DMS79 (cell line): ENCODE data around the gene FAM50B.

Source experiments
- DNase-seq: peaks from one replicate; lab custom pipeline; 2025; lab: John Stamatoyannopoulos, UW

FAM50B gene

GRCh38 chr6:3873051-3873450 is 23.9 kb downstream of the FAM50B start:
- DNase-seq = no peak

DNA sequence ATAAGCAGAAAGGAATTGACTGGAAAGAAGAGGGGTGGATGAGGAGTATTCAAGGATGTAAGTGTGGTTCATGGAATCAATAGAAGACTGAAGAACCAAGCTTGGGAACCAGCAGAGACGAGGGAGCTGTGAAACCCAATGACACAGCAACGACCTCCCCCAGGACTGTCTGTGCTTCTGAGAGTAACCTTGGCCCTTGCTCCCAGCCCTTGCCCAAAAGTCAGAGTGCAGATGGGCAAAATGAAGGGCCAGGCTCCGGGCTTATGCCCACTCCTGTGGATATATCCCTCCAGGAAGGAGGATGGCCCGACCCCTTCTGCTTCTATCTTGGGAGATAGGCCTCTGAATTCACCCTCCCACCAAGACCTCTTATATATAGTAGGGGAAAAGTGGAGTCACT is 24.9 kb downstream of the FAM50B start:
- no peak for DNase-seq

- no peak for DNase-seq
Observed at GRCh38 chr6:3875486-3875885, 26.3 kb downstream of the FAM50B start.

DNA sequence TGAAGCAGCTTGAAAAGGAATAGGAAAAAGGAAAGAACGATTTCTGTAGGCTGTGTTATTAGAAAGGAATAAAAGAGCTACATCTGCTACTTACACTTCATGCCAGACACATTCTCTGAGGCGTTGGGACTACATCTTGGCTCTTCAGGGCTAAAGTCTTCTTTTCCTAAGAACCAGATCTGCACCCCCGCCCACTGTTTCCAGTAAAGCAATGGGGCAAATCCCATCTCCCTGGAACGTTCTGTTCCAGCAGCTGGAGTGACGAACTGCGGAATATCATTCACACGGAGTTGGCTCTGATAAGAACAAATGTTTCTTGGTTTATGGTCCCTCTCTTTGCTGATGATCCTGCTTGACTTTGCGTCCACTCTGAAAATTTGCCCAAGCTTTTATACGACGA is 26.9 kb downstream of the FAM50B start:
- DNase-seq = no peak

DNA sequence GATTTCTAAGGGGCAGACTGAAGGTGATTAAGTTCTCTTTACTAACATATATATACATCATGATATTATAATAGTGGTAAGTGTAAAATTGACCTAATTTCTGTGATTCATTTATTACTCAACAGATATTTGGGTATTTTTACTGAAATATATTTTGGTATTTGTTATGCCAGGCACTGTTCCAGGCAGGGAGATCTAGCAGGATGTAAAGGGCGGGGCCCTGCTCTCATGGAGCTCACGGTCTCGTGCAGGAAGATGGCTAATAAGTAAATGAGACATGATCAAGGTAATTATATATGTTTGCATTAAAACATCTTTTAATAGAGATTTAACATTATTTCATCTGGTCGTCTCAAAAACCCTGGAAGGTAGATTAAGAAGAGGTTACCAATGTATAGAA is 27.7 kb downstream of the FAM50B start:
- no peak for DNase-seq

- DNase-seq = no peak
Observed at GRCh38 chr6:3878048-3878666, 29.0 kb downstream of the FAM50B start.

DNA sequence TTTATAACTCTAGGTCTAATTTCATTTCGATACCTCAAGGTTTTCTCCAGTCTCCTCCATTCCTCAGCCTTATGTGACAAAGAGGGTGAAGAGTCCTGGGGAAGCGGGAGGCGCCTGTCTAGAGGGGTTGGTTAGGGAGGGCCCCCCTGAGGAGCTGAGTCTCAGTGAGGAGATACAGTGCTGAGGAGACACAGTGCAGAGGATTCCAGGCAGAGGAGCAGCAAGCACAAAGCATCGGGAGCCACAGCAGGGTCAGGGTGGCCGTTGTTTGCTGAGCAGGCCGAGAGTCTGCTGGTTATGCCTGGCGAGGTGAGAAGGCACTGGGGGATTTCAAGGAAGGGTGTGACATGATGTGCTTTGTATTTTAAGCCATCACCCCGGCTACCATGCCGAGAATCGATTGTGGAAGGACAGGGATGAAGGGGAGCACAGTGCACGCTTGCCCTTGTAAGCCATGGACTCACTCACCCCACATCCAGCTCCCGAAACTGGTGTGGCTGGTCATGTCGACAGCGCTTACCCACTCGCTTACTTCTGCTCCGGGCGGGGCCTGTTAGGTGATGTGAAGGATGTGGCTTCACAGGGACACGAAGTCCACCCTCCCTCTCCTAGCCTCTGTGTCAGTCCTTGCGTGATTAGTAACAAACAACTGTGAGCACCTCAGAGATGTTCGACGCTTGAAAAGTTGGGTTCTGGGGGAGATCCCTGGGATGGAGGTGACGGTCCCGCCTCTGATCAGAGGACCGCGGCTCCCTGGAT is 30.2 kb downstream of the FAM50B start:
- no peak for DNase-seq

DNA sequence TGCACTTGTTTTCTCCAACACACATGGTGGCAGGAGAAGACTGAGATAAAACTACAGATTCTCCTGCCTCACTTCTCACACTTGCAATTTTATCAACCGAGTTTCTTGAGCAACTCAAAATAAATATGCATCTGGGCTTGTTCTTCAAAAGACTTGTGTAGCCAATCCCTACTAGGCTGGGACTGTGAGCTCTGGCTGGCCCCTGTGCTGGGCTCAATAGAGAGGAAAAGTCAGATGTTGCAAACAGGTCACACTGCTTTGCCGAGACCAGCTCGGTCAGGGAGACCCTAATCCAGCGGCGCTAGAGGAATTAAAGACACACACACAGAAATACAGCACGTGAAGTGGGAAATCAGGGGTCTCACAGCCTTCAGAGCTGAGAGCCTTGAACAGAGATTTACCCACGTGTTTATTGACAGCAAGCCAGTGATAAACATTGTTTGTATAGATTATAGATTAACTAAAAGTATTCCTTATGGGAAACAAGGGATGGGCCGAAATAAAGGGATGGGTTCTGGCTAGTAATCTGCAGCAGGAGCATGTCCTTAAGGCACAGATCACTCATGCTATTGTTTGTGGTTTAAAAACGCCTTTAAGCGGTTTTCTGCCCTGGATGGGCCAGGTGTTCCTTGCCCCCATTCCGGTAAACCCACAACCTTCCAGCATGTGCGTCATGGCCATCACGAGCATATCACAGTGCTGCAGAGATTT is 32.7 kb downstream of the FAM50B start:
- DNase-seq = no peak

DNA sequence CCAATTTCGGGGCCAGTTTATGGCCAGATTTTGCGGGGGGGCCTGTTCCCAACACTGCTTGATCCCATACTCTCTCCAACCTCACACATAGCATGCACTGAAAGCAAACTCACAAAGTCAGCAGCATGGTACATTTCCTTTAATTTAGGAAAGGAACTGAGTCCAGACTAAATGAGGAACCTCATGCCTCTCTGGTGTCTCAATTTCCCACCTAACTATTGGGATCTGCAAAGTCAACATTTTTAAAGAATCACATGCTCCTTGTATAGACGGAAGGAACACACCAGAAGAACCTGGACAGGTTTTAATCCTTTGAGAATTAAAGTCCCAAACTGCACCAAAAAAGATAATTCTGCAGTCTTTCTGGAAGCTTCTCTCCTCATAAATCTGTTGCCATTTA is 33.3 kb downstream of the FAM50B start:
- DNase-seq = no peak

- no peak for DNase-seq
Observed at GRCh38 chr6:3882866-3883265, 33.7 kb downstream of the FAM50B start.

- peak; percentile 4 for DNase-seq
Observed at GRCh38 chr6:3884007-3884745, 35.0 kb downstream of the FAM50B start.

- no peak for DNase-seq
Observed at GRCh38 chr6:3885262-3886036, 36.3 kb downstream of the FAM50B start.

DNA sequence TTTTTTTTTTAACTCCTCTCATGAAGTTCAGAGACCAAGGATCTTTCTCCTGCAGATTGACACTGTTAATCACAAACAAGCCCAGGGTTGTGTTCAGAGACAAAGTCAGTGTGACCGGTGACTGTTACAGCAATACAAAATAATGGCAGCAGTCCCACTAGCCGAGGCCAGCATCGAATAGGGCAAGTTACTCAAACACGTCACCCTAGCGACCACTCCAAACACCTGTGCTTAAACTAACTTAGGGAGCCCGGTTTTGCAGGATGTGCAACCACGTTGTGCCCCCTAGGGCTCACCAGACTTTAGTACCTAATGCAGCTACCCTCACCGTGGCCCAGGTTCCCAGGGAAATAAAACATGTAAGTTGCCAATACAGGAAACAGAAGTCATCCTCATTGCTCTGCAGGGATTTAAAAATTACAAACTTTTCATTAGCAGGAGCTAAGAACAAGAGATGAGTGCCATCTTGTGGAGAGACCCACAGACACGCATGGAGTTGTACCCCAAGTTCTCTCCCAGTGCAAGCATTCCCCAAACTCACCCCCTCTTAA is 38.1 kb downstream of the FAM50B start:
- no peak for DNase-seq

- no peak for DNase-seq
Observed at GRCh38 chr6:3888153-3888957, 39.2 kb downstream of the FAM50B start.

DNA sequence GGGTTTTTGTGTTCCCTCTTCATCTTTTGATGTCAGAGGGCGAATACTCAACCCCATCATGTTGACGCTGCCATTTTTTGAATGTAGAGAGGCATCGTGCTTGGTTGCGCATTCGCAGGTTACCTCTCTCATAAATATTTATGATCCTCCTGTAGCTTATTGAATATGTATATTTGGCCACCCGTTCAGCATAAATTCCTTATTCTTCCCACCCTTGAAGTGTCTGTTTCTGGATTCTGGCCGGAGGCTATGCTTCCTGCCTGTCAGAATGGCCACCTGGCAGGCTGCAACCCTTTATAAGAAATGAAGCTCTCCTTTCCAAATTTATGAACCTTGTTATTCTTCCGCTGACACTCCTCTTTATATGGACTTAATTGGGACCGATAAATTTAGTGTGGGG is 40.9 kb downstream of the FAM50B start:
- no peak for DNase-seq

DNA sequence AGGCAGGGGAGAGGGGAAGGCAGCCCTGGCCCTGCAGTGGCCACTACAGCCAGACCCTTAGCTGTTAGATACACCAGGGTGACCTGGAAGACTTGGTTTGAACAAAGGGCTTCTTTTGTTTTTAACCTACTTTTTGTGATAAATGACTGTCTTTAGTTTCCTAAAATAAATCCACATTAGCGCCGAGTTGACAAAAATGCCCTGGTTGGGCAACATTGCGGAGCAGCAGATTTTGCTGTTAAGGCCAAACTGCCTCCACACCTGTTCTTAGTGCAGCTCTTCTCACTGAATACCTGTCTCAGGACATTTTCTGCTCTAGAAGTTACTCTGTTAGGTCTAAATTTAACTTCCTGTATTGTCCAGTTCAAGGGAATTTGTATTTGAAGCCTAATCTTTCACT is 42.7 kb downstream of the FAM50B start:
- DNase-seq = no peak

DNA sequence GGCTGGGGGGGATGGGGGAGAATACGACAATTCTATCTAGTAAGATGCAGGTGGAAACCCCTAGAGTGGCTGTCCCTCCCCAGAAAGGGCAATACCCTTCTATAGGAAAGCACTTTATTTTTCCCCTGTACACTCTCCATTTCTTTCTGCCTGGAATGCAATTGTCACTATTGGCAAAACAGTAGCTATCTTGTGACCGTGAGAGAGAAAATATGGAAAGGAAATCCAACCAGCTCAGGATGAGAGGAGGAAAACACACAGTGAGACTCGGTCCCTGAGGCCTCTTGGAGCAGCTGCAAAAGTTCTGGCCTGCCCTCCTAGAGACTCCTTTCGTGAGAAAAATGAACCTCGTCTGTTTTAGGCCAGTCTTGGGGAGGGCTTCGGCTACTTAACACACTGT is 43.4 kb downstream of the FAM50B start:
- DNase-seq = no peak

GRCh38 chr6:3893487-3893886 is 44.3 kb downstream of the FAM50B start:
- no peak for DNase-seq

DNA sequence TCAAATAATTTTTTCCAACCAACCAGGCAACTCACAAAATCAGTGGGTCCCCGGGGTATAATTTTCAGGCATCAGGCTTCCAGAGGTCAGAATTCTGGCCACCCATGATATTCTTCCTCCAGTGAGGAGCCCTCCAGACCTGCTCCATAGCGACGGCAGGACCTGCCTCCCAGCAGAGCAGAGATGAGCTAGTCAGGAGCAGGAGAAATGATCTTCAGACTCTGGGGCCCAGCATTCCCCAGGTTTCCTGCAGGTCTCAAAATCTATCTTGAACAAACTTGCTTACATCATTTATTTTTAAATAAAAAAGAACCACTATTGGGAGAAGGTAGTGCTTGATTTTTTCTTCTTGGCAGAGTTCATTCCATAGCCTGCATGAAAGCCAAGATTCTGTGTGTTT is 44.7 kb downstream of the FAM50B start:
- DNase-seq = no peak

GRCh38 chr6:3894590-3895311 is 45.6 kb downstream of the FAM50B start:
- no peak for DNase-seq
